HG02970 (cell line): ENCODE results near the gene MOCS1.
"Not testable (repeated sequence)": the region's sequence is repeated elsewhere in the genome, so short reads cannot be mapped to it uniquely, and the experiment has no call there.

Experiments
- ATAC-seq: cut with Tn5 transposase; IDR thresholded peaks from one replicate; pipeline ENCODE4 v1.9.1; 2021; ENCODE audit warnings: mild to moderate bottlenecking, moderate library complexity, moderate number of reproducible peaks; ENCODE audit not compliant: unreplicated experiment, low FRiP score

The MOCS1 gene

DNA sequence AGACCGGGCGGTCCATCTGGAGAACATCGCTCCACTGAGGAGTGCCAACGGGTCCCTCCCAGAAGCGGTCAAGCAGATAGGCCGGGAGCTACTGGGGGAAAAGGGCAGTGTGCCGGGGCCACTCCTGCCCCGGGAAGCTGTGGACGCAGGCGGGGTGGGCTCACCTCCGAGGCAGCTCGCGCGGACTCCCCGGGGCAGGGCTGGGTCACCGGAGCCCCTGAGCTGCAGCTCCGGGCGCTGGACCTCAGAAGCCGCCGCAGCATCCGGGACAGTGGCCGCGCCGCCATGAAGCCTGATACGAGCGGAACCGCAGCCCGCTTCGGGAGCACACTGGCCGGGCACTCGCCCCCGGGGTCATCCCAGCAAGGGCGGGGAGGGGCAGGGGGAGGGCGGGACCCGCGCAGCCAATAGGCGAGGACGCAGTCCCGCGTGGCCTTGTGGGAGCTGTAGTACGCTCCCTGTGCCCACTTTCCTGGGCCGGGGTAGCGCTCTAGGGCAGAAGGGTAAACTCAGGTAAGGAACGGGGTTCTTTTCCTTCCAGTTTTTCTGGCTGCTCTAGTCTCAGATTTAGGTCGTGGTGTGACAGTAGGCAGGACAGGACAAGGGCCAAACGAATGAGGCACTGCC lies at the start of gene MOCS1:
Gene MOCS1, minus strand, starts transcription at position 332 of the 627 bp plus-strand sequence. Its CDS starts 45 bp downstream, at position 287.
- no peak for ATAC-seq

DNA sequence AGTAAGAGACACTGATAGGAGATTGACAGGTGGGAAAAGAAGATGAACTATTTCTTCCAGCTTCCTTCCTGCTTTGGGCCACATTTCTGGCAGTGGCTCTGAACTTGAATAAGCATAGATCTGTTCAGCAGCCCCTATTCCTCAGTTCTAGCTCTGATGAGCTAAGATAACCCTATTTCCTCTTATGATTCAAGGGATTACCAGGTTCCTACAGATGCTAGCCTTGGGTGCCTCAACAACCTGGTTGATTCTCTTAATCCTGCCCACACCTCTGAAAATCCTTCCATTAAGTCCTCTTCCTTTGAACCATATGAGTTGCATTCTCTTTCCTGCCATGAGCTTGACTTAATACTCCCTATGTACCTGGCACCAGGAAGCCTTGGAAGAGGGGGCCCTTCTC lies 49.8 kb upstream of the MOCS1 start:
- no peak for ATAC-seq

DNA sequence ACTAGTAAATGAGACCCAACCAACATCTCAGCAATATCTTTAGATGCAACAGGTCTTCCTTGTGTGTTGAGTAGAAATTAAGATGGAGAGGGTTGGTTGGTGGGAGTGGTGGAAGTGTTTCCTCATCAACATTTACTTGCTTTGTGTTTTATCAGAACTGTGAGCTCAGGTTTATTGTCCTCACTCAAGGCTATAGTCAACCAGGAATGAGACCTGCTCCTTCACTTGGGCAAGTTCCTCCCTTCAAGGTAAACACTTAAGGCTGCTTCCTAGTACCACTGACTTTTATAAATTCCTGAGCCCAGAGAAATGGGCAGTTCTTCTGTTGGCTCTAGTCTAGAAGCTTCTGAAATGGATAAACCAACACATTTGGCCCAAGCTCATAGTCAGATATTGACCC lies 48.9 kb upstream of the MOCS1 start:
- ATAC-seq: no peak

DNA sequence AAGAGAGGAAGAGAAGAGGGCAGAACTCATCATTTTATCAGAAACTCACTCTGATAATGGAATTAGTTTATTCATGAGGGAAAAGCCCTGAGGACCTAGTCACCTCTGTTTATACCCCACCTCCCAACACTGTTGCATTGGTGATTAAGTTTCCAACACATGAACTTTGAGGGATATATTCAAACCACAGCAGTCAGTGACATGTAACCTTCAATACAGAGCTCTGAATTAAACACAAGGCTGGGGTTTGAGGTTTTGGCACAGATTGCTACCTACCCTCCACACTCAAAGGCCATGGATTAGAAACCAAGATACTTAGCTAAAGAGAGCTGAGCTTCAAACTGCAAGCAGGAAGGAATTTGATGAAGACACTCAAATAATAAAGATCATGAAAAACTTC lies 48.5 kb upstream of the MOCS1 start:
- no peak for ATAC-seq

DNA sequence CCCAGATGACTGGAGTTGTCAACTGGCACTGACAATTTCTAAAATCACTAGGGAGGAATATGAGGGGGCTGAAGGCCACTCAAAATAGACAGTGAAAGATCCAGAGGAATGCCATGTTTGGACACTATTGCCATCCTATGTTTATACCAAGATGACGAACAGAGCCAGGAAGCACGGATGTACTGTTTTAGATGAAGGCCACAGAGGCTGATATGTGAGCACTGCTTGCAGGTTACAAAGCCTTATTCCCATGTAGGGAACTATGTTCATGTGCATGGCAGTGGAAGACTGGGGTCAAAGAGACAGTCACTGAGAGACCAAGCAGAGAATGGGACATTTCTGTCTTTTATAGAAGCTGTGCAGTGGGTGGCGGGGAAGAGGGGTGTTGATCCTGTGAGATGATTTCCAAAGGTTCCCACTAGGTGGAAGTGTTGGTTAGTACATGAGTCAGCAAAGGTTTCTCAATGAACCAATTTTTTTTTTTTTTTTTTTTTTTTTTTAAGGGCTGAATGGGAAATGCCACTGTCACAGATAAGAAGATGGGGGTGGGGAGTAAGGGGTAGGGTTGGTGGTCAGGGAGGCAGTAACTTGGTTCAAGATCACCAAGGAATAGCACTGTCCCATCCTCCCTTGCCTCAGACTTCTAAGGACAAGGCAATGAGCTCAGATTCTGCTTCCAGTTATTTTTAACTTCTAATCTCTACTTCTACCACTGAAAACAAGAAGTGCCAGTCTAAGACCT lies 46.7 kb upstream of the MOCS1 start:
- no peak for ATAC-seq

DNA sequence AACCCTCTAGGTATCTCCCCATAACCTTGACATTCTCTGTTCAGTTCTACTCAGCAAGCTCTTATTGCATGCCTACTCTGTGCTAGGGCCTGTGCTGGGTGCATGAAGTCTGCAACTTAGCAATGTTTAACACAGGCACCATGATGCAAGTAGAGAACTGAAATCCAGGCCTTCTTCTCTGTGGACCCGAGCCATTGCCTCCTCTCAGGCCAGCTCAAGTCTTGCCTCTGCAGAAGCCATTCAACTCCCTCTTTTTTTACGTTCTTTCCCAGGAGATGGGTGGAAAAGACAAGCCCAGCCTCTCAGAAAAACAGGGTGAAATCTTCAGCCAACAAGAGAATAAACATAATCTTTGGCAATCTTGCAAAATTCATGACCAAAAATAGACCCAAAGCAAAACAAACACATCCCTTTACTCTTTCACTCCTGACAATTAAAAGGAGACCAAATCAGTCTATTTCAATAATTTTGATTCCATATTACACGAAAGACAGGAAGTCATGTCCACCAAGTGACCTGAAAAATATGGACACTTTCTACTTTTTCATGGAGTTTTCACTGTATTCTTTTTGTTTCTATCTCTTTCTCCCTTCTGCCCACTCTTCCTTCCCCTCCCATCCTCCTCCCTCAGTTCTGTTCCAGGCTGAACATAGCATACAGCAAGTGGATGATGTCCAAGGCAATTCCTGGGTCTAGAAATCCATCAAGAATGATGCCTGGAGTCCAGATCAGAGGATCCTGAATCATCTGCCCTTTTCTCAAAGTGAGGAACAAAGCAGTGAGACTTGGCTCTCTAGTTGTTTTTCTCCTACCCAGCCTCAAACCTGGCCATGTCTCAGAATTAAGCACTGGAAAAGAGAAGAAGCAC lies 45.4 kb upstream of the MOCS1 start:
- ATAC-seq: no peak

DNA sequence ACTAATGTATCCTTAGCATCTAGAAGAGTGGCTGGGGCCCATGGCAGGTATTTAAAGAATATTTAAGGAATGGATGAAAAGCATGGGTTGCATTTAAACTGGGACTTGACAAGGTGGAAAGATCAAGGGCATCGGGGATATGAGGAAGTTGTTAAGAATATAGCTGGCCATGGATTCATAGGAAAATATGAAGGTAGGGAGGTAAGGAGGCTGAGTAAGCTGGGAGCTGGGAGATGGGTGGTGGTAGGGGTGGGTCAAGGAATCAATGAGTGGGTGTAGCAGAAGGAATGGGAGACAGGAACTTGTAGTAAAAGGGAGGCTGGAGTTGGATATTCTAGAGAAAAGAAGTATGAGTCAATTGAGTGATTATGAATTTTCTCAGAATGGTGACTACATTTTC lies 44.0 kb upstream of the MOCS1 start:
- ATAC-seq: no peak

DNA sequence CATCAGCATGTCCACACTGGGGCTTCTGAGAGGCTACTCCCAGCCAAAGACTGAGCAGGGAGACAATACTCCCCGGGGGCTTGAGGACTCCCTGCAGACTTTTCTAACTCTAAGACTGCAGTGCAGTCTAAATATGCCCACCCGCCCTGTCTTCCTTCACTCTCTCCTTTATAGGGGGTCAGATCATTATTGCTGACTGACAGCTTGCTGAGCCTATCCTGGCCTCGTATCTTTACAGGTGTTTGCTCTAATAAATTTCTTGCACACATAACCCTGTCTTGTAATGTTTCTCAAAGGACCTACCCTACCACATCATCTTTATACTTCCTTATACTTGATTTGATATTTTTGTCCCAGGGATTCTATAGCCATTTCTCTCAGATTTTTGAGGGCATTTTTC lies 39.4 kb upstream of the MOCS1 start:
- ATAC-seq: no peak

DNA sequence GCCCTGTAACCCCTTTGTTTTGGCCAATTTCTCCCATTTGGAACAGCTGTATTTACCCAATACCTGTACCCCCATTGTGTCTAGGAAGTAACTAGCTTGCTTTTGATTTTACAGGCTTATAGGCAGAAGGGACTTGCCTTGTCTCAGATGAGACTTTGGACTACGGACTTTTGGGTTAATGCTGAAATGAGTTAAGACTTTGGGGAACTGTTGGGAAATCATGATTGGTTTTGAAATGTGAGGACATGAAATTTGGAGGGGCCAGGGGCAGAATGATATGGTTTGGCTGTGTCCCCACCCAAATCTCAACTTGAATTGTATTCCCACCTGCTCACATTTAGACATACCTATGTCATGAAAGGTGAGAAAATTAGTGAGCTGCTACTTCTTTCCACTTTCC lies 38.5 kb upstream of the MOCS1 start:
- not testable (repeated sequence) for ATAC-seq

DNA sequence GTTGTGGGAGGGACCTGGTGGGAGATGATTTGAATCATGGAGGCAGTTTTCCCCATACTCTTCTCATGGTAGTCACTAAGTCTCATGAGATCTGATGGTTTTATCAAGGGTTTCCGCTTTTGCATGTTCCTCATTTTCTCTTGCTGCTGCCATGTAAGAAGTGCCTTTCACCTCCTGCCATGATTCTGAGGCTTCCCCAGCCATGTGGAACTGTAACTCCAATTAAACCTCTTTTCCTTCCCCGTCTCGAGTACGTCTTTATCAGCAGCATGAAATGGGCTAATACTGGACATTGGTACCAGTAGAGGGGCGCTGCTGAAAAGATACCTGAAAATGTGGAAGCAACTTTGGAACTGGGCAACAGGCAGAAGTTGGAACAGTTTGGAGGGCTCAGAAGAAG lies 36.9 kb upstream of the MOCS1 start:
- not testable (repeated sequence) for ATAC-seq

DNA sequence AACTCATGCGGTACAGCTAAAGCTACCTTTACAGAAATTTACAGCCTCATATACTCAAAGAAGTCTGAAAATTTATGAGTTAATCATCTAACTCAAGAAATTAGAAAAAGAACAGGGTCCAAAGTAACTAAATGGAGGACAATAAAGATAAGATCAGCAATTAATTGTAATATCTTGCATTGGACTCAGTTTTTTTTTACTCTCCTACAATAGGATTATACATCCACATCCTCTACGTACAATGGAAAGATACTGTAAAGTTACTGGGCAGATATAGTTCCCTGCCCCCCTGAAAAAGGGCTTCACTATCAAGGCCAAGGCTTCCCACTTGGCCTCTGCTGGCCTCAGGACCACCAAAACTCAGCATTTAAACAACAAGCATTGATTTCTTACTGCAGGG lies 31.5 kb upstream of the MOCS1 start:
- no peak for ATAC-seq

DNA sequence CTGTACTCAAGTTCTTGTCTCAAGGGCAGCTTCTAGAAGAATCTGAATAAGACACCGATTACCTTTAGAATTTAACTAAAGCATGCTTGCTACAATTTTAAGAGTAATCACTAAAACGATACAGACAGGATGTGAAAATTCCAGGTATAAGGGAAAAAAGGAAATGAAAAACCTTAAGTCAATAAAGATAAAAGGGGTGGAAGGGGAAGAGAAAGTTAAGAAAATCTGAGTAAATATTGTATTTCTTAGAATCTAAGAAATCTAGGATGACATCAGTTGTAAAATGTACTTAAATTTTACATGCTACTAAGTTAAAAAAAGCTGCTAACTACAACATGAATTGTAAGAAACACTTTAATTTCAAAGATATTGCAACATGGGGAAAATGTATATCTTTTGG lies 30.3 kb upstream of the MOCS1 start:
- ATAC-seq: no peak

DNA sequence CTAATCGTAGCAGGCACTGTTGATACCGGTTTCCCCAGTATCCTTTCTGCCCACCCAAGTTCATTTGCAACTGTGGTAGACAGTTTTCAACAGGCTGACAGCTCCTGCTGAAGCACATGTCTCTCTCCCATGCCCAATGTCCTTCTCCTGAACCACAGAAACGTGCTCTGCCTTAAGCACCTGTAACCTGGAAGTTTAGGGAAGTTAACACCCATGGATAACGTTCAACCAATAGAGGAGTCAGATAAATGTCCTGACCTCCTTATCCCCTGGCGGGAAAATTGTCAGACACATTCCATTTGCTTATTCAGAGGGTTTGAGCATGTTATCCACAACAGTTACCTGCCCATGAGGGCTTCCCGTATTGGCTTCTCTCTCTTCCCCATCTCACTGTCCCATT lies 29.8 kb upstream of the MOCS1 start:
- ATAC-seq: no peak

DNA sequence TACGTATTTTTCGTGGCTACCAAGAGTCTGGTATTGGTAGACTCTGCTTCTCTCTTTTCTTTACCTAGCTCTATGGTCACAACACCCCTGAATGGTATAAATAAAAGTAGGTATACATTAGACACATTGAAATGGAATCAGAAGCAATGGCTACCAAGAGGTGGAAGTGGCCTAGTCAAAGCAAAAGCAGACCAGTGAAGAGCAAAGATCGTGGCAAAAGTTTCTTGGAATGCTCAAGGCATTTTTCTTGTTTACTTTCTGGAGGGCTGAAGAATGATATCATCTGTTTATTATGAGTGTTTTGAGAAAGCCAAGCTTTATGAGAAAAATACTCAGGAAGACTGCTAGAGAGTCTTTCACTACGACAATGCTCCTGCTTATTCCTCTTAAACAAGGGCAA lies 28.6 kb upstream of the MOCS1 start:
- ATAC-seq: no peak

DNA sequence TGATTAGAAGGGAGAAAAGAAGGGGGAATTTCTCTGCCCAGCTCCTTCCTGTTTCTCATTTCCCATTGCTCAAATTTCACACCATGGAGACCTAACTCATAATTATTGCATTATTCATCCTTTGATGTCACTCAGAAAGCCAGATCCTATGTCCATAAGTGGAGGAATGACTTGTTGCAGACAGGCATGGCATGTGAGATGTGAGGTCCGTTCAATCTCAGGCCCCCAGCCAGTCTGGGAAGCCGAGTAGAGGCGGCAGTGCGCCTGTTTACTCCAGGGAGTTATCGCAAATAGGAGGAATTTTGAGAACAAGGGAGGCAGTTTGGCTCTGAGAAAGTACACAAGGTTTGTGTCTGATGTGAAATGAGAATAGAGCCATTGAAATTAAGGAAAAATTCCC lies 26.9 kb upstream of the MOCS1 start:
- ATAC-seq: no peak

DNA sequence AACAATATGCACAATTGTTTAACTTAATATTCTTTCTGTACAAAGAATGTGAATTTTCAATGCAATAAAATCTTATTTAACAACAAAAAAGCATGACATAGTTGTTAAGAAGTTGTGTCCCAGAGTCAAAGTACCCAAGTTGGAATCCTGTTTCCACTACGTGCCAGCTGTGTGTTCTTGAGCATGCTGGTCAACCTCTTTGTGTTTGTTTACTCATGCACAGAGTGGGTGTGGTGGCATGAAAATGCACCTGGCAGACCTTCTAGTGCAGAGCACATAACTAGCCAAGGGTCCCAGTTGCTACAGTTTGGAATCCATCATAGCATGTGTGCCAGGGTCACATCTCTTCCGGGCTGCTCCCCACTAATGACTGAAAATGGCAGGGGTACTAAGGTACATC lies 24.7 kb upstream of the MOCS1 start:
- no peak for ATAC-seq

DNA sequence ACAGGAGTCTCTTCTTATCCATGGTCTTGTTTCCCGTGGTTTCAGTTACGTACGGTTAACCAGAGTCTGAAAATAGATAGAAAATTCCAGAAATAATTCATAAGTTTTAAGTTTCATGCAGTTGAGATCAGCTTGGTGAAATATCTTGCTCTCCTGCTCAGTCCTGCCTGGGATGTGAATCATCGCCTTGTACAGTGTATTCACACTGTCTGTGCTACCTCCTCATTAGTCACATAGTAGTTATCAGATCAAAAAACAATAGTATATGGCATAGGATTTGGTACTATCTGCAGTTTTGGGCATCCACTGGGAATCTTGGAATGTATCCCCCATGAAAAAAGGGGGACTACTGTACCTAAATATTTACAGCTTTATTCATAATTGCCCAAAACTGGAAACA lies 22.7 kb upstream of the MOCS1 start:
- no peak for ATAC-seq

DNA sequence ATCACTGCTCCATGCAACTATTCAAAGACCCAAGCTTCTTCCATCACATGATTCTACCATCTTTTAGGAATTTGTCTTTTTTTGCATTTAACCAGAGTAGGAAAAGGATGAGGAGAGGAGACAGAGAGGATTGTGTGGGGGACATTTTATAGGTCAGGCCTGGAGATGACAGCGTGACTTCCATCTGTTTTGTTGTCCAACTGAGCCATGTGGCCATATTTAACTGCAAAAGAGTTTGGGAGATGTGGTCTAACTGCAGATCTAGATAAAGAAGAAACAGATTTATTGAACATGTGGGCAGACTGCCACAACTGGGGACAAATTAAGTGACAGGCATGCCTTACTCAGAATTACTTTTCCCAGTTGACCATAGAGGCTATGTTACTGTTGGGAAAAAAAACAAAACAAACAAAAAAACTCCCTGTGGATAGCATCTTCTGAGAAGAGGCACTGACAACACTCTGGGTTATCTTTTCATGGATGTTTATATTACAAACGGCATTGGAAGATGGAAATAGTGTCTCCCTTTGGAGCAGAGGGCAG lies 18.9 kb upstream of the MOCS1 start:
- ATAC-seq: no peak

DNA sequence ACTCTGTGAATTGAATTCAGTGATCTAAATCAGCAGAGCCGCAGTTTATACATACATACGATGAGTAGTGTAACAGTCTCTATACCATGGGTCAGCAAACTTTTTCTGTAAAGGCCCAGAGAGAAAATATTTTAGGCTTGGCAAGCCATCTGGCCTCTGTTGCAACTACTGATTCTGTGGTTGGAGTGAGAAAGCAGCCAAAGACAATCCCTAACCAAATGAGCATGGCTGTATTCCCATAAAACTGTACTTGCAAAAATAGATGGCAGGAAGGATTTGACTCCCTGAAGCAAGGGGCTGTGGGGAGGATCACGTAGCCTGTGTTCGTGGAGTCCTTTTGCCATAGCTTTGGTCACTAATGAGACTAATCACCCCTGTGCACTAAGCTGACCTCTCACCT lies 17.9 kb upstream of the MOCS1 start:
- no peak for ATAC-seq

DNA sequence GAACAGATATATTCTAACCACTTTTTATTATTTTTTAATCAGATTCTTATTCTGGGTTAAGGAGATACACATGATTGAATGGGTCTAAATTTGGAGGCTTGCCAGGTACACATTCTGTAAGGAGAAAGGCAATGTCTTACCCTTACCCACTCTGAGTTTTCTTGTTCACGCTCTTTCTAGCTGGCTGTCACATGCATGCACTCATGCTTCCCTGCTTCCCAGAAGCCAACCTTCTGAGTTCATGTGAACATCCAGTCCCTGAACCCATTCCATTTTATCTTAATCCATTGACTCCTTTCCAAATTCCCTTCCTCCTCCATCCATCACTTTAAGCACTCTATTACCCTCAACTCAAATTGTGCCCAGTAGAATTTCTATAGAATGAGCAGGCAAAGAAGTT lies 17.5 kb upstream of the MOCS1 start:
- ATAC-seq: no peak

DNA sequence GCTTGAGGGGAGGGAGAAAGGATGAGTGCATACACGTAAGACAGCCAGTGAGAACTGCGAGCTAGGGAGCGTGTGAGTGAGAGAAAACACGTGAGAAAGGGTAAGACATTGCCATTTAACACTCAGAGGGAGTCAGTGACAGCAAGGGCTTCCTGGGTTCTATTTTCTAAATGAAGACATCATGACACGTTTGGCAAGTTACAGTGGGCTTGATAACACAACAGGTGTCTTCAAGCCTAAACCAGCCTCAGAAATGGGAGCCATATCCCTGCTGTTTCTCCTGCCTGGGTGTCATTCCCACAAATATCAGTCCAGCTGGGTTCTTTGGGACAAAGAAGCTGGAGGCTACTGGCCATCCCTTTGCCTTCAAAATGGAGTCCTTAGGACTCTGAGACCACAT lies 16.9 kb upstream of the MOCS1 start:
- ATAC-seq: no peak
